GM18520 (cell line): ENCODE measurements around the gene PCBP3.
"Not testable (repeated sequence)": the region's sequence is repeated elsewhere in the genome, so short reads cannot be mapped to it uniquely, and the experiment has no call there.

Experiments
- ATAC-seq: cut with Tn5 transposase; IDR thresholded peaks from one replicate; pipeline ENCODE4 v1.9.1; 2021; ENCODE audit not compliant: unreplicated experiment

Gene PCBP3

GRCh38 chr21:45836694-45837670, 193.5 kb downstream of the PCBP3 start:
- no peak for ATAC-seq

GRCh38 chr21:45837936-45838335, 194.4 kb downstream of the PCBP3 start:
- ATAC-seq: no peak

- no peak for ATAC-seq
These were observed 195.1 kb downstream of the PCBP3 start for GRCh38 chr21:45838634-45839033.

GRCh38 chr21:45839274-45839673, 195.7 kb downstream of the PCBP3 start:
- ATAC-seq: no peak

- ATAC-seq: no peak
These were observed 197.5 kb downstream of the PCBP3 start for GRCh38 chr21:45841033-45841432.

- no peak for ATAC-seq
These were observed 199.9 kb downstream of the PCBP3 start for GRCh38 chr21:45843426-45843825.

- no peak for ATAC-seq
These were observed 200.7 kb downstream of the PCBP3 start for GRCh38 chr21:45844181-45844580.

- no peak for ATAC-seq
These were observed 201.7 kb downstream of the PCBP3 start for GRCh38 chr21:45845063-45845769.

- no peak for ATAC-seq
These were observed 202.2 kb downstream of the PCBP3 start for GRCh38 chr21:45845770-45846090.

GRCh38 chr21:45846373-45847160, 203.0 kb downstream of the PCBP3 start:
- ATAC-seq: no peak

GRCh38 chr21:45847870-45848269, 204.3 kb downstream of the PCBP3 start:
- ATAC-seq: no peak

- no peak for ATAC-seq
These were observed 204.8 kb downstream of the PCBP3 start for GRCh38 chr21:45848331-45848730.

- no peak for ATAC-seq
These were observed 205.3 kb downstream of the PCBP3 start for GRCh38 chr21:45848805-45849204.

- ATAC-seq: no peak
These were observed 206.1 kb downstream of the PCBP3 start for GRCh38 chr21:45849651-45850050.

GRCh38 chr21:45850181-45850580, 206.7 kb downstream of the PCBP3 start:
- no peak for ATAC-seq

GRCh38 chr21:45852386-45852785, 208.9 kb downstream of the PCBP3 start:
- not testable (repeated sequence) for ATAC-seq

GRCh38 chr21:45852886-45853400, 209.4 kb downstream of the PCBP3 start:
- no peak for ATAC-seq

GRCh38 chr21:45853703-45854342, 210.3 kb downstream of the PCBP3 start:
- ATAC-seq: no peak

GRCh38 chr21:45854690-45855247, 211.2 kb downstream of the PCBP3 start:
- no peak for ATAC-seq

- ATAC-seq: no peak
These were observed 211.8 kb downstream of the PCBP3 start for GRCh38 chr21:45855248-45855811.
